ENCODE data around the gene RUBCNL. TPM values are rescaled to one million over a fixed set of nuclear protein-coding genes. Genes with fewer than 3 reads are reported as not detected.

The RUBCNL gene
- total RNA-seq, 2 experiments from 2014 or later = 352 to 383 TPM

DNA sequence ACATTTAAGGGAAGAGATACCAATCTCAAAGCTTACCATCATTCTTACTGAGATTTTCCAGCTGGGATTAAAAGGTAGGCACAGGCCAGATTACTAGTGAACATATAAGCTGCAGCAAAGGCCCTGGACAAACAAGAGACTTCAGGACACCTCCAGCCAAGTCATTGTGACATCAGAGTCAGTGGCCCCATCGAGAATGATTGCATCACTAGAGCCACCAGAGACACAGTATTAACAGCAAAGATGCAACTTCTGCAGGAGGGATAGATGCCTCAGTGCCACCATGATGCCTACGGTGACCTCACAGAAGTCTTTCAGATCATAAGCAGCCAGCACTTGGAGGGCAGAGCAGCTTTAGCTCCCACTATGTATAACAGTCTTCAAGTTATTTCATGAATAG lies 8.6 kb downstream of the RUBCNL start:
- intact Hi-C loops (cut with micrococcal nuclease; ENCODE audit: unreplicated experiment) = no loop called here
- peaks cover 96% of the 10 kb centered on the region for H3K4me1 ChIP-seq (ENCODE audit: insufficient read depth, low read length, poor library complexity, severe bottlenecking)
- POLR2A ChIA-PET = interaction anchor here (1.1 to 5.0 kb wide), 5 partner anchors 10 to 202 kb away, joined by 3 to 44 read pairs (median 8); partner anchors contain the start of gene RUBCNL

DNA sequence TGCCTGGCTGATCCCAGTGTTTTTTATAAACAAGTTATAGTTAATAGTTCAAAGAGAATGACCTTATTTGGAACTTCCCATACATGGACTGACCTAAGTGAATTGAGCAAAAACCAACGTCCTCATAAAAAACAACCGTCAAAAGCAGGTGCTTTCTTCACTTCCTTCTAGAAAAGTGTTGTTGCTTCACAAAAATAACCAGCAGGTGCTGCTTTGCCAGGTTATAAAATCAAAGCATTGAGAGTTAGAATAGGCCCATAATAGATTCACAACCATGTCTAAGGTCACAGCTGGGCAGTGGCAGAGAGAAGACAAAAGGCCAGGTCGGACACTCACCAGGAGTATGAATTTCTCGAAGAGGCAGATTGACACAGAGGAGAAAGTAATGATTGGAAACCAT lies 9.5 kb downstream of the RUBCNL start:
- BruUV-seq (replicated peaks) = no TSS peak
- peaks cover 91% of the 10 kb centered on the region for H3K4me1 ChIP-seq (ENCODE audit: insufficient read depth, low read length, poor library complexity, severe bottlenecking)
- H3K9me2 ChIP-seq (ENCODE audit: insufficient read depth, low read length) = no peaks in the 10 kb centered on the region
- peaks cover 94% of the 10 kb centered on the region for H3K79me2 ChIP-seq (ENCODE audit: insufficient read depth, low read depth, low read length)
- intact Hi-C loops (cut with micrococcal nuclease; ENCODE audit: unreplicated experiment) = loop anchor here (1.0 kb wide), 1 partner anchor 8 kb away; no protein-coding TSS in a partner anchor
- peak overlapping the region; percentile 94 for H3K4me2 ChIP-seq (ENCODE audit: low read length)
- H3K9me3 ChIP-seq (ENCODE audit: low read length) = peaks cover 10% of the 10 kb centered on the region; the same call in 1 of the 2 replicates
- ChIA-PET CTCF (ENCODE audit: unreplicated experiment) (no interaction called here), POLR2A (interaction anchor here (0.5 to 5.0 kb wide), 6 partner anchors 11 to 201 kb away, joined by 3 to 44 read pairs (median 8); partner anchors contain the start of gene RUBCNL)
- peak; percentile 96 for DNase-seq (ENCODE audit: low spot score)
- peak overlapping the region; percentile 96 for H3K27ac ChIP-seq (ENCODE audit: low read depth, low read length, poor library complexity, severe bottlenecking)
- H2AFZ ChIP-seq (ENCODE audit: low read length) = no peak overlapping the region
- H4K20me1 ChIP-seq (ENCODE audit: insufficient read depth, low read length) = peaks cover under 1% of the 10 kb centered on the region; the same call in 1 of the 2 replicates
- H3K36me3 ChIP-seq (ENCODE audit: insufficient read depth, low read length) = peaks cover 92% of the 10 kb centered on the region
- H3K4me3 ChIP-seq (ENCODE audit: low read depth, low read length, poor library complexity, severe bottlenecking) = peak overlapping the region; percentile 89
- TF ChIP-seq, protein P1, sequence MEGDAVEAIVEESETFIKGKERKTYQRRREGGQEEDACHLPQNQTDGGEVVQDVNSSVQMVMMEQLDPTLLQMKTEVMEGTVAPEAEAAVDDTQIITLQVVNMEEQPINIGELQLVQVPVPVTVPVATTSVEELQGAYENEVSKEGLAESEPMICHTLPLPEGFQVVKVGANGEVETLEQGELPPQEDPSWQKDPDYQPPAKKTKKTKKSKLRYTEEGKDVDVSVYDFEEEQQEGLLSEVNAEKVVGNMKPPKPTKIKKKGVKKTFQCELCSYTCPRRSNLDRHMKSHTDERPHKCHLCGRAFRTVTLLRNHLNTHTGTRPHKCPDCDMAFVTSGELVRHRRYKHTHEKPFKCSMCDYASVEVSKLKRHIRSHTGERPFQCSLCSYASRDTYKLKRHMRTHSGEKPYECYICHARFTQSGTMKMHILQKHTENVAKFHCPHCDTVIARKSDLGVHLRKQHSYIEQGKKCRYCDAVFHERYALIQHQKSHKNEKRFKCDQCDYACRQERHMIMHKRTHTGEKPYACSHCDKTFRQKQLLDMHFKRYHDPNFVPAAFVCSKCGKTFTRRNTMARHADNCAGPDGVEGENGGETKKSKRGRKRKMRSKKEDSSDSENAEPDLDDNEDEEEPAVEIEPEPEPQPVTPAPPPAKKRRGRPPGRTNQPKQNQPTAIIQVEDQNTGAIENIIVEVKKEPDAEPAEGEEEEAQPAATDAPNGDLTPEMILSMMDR (conservative IDR thresholded peaks at IDR 0.05; ENCODE audit: low read length) = no peak

More for the DNA sequence above, 8.6 kb downstream of the RUBCNL start:
- CTCF ChIA-PET (ENCODE audit: unreplicated experiment) = no interaction called here
- Histone ChIP-seq H3K36me3 (ENCODE audit: insufficient read depth, low read length) (peaks cover 92% of the 10 kb centered on the region), H3K9me2 (ENCODE audit: insufficient read depth, low read length) (no peaks in the 10 kb centered on the region), H3K27ac (ENCODE audit: low read depth, low read length, poor library complexity, severe bottlenecking) (peak overlapping the region; percentile 96), H2AFZ (ENCODE audit: low read length) (no peak overlapping the region), H4K20me1 (ENCODE audit: insufficient read depth, low read length) (no peaks in the 10 kb centered on the region), H3K4me2 (ENCODE audit: low read length) (peak overlapping the region; percentile 93), H3K9me3 (ENCODE audit: low read length) (peaks cover 10% of the 10 kb centered on the region; the same call in 1 of the 2 replicates), H3K4me3 (ENCODE audit: low read depth, low read length, poor library complexity, severe bottlenecking) (peak overlapping the region; percentile 89), H3K79me2 (ENCODE audit: insufficient read depth, low read depth, low read length) (peaks cover 94% of the 10 kb centered on the region)
- TF ChIP-seq, protein P1 (conservative IDR thresholded peaks at IDR 0.05; ENCODE audit: low read length) = no peak
- TF ChIP-seq EZH2phosphoT487 (IDR thresholded peaks at IDR 0.05; ENCODE audit: borderline replicate concordance, low read depth, low read length) = no peak
- no TSS peak for BruUV-seq (replicated peaks)
- peak; percentile 72 for DNase-seq (ENCODE audit: low spot score)

DNA sequence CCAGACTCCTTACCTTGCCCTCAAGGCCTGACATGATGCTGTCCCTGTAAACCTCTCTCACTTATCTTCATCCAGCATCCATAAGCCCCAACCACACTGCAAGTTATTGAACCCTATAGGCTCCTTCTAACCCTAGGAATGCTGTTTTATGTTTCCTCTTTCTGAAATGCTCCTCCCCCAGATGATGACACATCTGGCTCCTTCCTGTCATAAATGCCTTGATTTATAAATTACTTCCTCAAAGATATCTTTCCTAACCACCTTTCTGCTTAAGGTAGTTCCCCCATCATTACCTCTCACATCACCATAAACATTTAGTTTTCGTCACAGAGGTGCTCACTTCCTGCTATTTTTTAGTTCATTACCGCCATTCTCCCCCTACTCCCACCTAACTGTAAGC lies 12.3 kb downstream of the RUBCNL start:
- TF ChIP-seq EZH2phosphoT487 (IDR thresholded peaks at IDR 0.05; ENCODE audit: borderline replicate concordance, low read depth, low read length) = no peak
- TF ChIP-seq, protein P1 (conservative IDR thresholded peaks at IDR 0.05; ENCODE audit: low read length) = no peak
- Histone ChIP-seq H3K4me3 (ENCODE audit: low read depth, low read length, poor library complexity, severe bottlenecking) (peak overlapping the region; percentile 83), H3K36me3 (ENCODE audit: insufficient read depth, low read length) (peaks cover 95% of the 10 kb centered on the region), H2AFZ (ENCODE audit: low read length) (no peak overlapping the region), H3K4me1 (ENCODE audit: insufficient read depth, low read length, poor library complexity, severe bottlenecking) (peaks cover 91% of the 10 kb centered on the region), H4K20me1 (ENCODE audit: insufficient read depth, low read length) (peaks cover 20% of the 10 kb centered on the region; the same call in 1 of the 2 replicates), H3K9me2 (ENCODE audit: insufficient read depth, low read length) (no peaks in the 10 kb centered on the region), H3K9me3 (ENCODE audit: low read length) (peaks cover 10% of the 10 kb centered on the region; the same call in 1 of the 2 replicates), H3K27ac (ENCODE audit: low read depth, low read length, poor library complexity, severe bottlenecking) (peak overlapping the region; percentile 96), H3K4me2 (ENCODE audit: low read length) (peak overlapping the region; percentile 94), H3K79me2 (ENCODE audit: insufficient read depth, low read depth, low read length) (peaks cover 95% of the 10 kb centered on the region)
- ChIA-PET POLR2A (interaction anchor here (1.1 to 8.8 kb wide), 5 partner anchors 8 to 28 kb away, joined by 4 to 211 read pairs (median 4); partner anchors contain the start of gene RUBCNL), CTCF (ENCODE audit: unreplicated experiment) (interaction anchor here (1.0 kb wide), 1 partner anchor 9 kb away, joined by 4 read pairs; no protein-coding TSS in a partner anchor)
- peak; percentile 81 for DNase-seq (ENCODE audit: low spot score)
- BruUV-seq (replicated peaks) = no TSS peak
- intact Hi-C loops (cut with micrococcal nuclease; ENCODE audit: unreplicated experiment) = loop anchor here (5.0 kb wide), 1 partner anchor 178 kb away; the partner anchor contains the start of gene LRCH1
